ES-I3 (cell line): Measurements from ENCODE around the gene ENPP7.
A peak's percentile ranks its signal among the peaks of the same experiment; 100 is the strongest.
"Not testable (repeated sequence)": the region's sequence is repeated elsewhere in the genome, so short reads cannot be mapped to it uniquely, and the experiment has no call there.

Experiments
- H3K36me3 ChIP-seq: 2 replicates; pipeline ENCODE4 v1.6.1; 2013; ENCODE audit warnings: mild to moderate bottlenecking, low read length, control low read depth, moderate library complexity; ENCODE audit not compliant: insufficient read depth
- H3K4me1 ChIP-seq: 2 replicates; pipeline ENCODE4 v1.6.1; 2013; ENCODE audit warnings: mild to moderate bottlenecking, control low read depth, low read length; ENCODE audit not compliant: insufficient read depth
- H3K9ac ChIP-seq: 2 replicates; pipeline ENCODE4 v1.6.1; 2013; ENCODE audit warnings: low read depth, mild to moderate bottlenecking, low read length, moderate library complexity
- H3K9me3 ChIP-seq: 2 replicates; pipeline ENCODE4 v1.6.1; 2013; ENCODE audit warnings: mild to moderate bottlenecking, low read length, moderate library complexity; ENCODE audit not compliant: control insufficient read depth, insufficient read depth

Gene ENPP7

GRCh38 chr17:79760197-79760906 is 29.6 kb downstream of the ENPP7 start:
- H3K9me3 ChIP-seq: no peaks in the 10 kb centered on the region
- H3K4me1 ChIP-seq: no peaks in the 10 kb centered on the region
- no peak overlapping the region for H3K9ac ChIP-seq
- H3K36me3 ChIP-seq: no peaks in the 10 kb centered on the region

GRCh38 chr17:79761894-79762589 is 31.3 kb downstream of the ENPP7 start:
- Histone ChIP-seq H3K9me3 (no peaks in the 10 kb centered on the region), H3K36me3 (no peaks in the 10 kb centered on the region), H3K4me1 (no peaks in the 10 kb centered on the region), H3K9ac (no peak overlapping the region)

GRCh38 chr17:79765708-79766107 is 35.0 kb downstream of the ENPP7 start:
- Histone ChIP-seq H3K36me3 (no peaks in the 10 kb centered on the region), H3K4me1 (no peaks in the 10 kb centered on the region), H3K9ac (no peak overlapping the region), H3K9me3 (no peaks in the 10 kb centered on the region)

- no peaks in the 10 kb centered on the region for H3K36me3 ChIP-seq
- no peaks in the 10 kb centered on the region for H3K9me3 ChIP-seq
- H3K9ac ChIP-seq: no peak overlapping the region
- H3K4me1 ChIP-seq: no peaks in the 10 kb centered on the region
Measured at GRCh38 chr17:79769570-79770506, 39.1 kb downstream of the ENPP7 start.

GRCh38 chr17:79771276-79771675 is 40.5 kb downstream of the ENPP7 start:
- Histone ChIP-seq H3K36me3 (no peaks in the 10 kb centered on the region), H3K9me3 (no peaks in the 10 kb centered on the region), H3K4me1 (peaks cover 2% of the 10 kb centered on the region; the same call in 1 of the 2 replicates), H3K9ac (no peak overlapping the region)

- not testable (repeated sequence) for H3K9me3 ChIP-seq, H3K36me3 ChIP-seq, H3K9ac ChIP-seq, H3K4me1 ChIP-seq
Measured at GRCh38 chr17:79772726-79773125, 42.0 kb downstream of the ENPP7 start.

GRCh38 chr17:79774561-79774975 is 43.8 kb downstream of the ENPP7 start:
- Histone ChIP-seq H3K4me1 (peaks cover 11% of the 10 kb centered on the region; the same call in 1 of the 2 replicates), H3K9ac (no peak overlapping the region), H3K36me3 (peaks cover under 1% of the 10 kb centered on the region; the same call in 1 of the 2 replicates), H3K9me3 (no peaks in the 10 kb centered on the region)

GRCh38 chr17:79775632-79776031 is 44.9 kb downstream of the ENPP7 start:
- Histone ChIP-seq H3K9me3 (no peaks in the 10 kb centered on the region), H3K36me3 (peaks cover 5% of the 10 kb centered on the region; the same call in 1 of the 2 replicates), H3K4me1 (peaks cover 13% of the 10 kb centered on the region; the same call in 1 of the 2 replicates), H3K9ac (no peak overlapping the region)

- H3K9ac ChIP-seq: peak overlapping the region; percentile 76
- H3K9me3 ChIP-seq: no peaks in the 10 kb centered on the region
- H3K4me1 ChIP-seq: peaks cover 13% of the 10 kb centered on the region; the same call in 1 of the 2 replicates
- H3K36me3 ChIP-seq: peaks cover 5% of the 10 kb centered on the region; the same call in 1 of the 2 replicates
Measured at GRCh38 chr17:79776376-79777119, 45.8 kb downstream of the ENPP7 start.

- Histone ChIP-seq H3K4me1 (peaks cover 13% of the 10 kb centered on the region; the same call in 1 of the 2 replicates), H3K36me3 (peaks cover 5% of the 10 kb centered on the region; the same call in 1 of the 2 replicates), H3K9me3 (no peaks in the 10 kb centered on the region), H3K9ac (peak overlapping the region; percentile 76)
Measured at GRCh38 chr17:79777120-79777893, 46.6 kb downstream of the ENPP7 start.

- peak within 1 kb of the TSS; percentile 76 for H3K9ac ChIP-seq
- H3K9me3 ChIP-seq: no peaks in the 10 kb centered on the region
- peaks cover 5% of the 10 kb centered on the region; the same call in 1 of the 2 replicates for H3K36me3 ChIP-seq
- peaks cover 13% of the 10 kb centered on the region; the same call in 1 of the 2 replicates for H3K4me1 ChIP-seq
Measured at GRCh38 chr17:79777894-79778503, 47.3 kb downstream of the ENPP7 start, which contains the start of gene CBX2. Gene CBX2 (plus strand): TSS chr17:79778148. CDS start chr17:79778236, 88 bp downstream.

- peak overlapping the region; percentile 68; the same call in 1 of the 2 replicates for H3K9ac ChIP-seq
Measured at GRCh38 chr17:79778504-79779083, 47.9 kb downstream of the ENPP7 start.

More at GRCh38 chr17:79778504-79779083, 47.9 kb downstream of the ENPP7 start:
- Histone ChIP-seq H3K4me1 (peaks cover 13% of the 10 kb centered on the region; the same call in 1 of the 2 replicates), H3K9me3 (no peaks in the 10 kb centered on the region), H3K36me3 (peaks cover 5% of the 10 kb centered on the region; the same call in 1 of the 2 replicates)
